HepG2 (cell line): ENCODE measurements around the gene ZNF554. TPM values are rescaled to one million over a fixed set of nuclear protein-coding genes. Genes with fewer than 3 reads are reported as not detected.

Experiments used
- ATRX ChIP-seq: sonication (generic); formaldehyde crosslinking; IDR thresholded peaks from 2 replicates; pipeline ENCODE4 v1.4.0; 2020; ENCODE audit warnings: missing genetic modification reagents, borderline replicate concordance
- GPBP1L1 ChIP-seq: sonication (generic); formaldehyde crosslinking; IDR thresholded peaks from 2 replicates; pipeline ENCODE4 v1.5.0; 2020; ENCODE audit warnings: mild to moderate bottlenecking, missing genetic modification reagents
- HMGXB3 ChIP-seq: sonication (generic); formaldehyde crosslinking; IDR thresholded peaks from 2 replicates; pipeline ENCODE4 v1.4.0; 2020; ENCODE audit warnings: missing genetic modification reagents, borderline replicate concordance
- HNRNPUL1 ChIP-seq: fragments of 200-400 bp; formaldehyde crosslinking; IDR thresholded peaks from 2 replicates; pipeline ENCODE4 v1.6.1; 2017; ENCODE audit warnings: low read depth, mild to moderate bottlenecking, low read length, moderate library complexity
- MAFK ChIP-seq, 2 experiments: IDR thresholded peaks in 1 of 2; conservative IDR thresholded peaks in 1 of 2; 2 replicates each; pipeline ENCODE4 v1.6.1; 2011; ENCODE audit warnings: improper control_type of control experiment in 2 of 2, low read length in 2 of 2
- MEF2D ChIP-seq: sonication (generic); formaldehyde crosslinking; IDR thresholded peaks from 2 replicates; pipeline ENCODE4 v1.5.1; 2020; ENCODE audit warnings: mild to moderate bottlenecking, missing genetic modification reagents
- MEIS1 ChIP-seq: sonication (generic); formaldehyde crosslinking; IDR thresholded peaks from 2 replicates; pipeline ENCODE4 v1.9.0; 2021; ENCODE audit warnings: mild to moderate bottlenecking, missing genetic modification reagents, moderate library complexity, borderline replicate concordance
- ONECUT2 ChIP-seq: sonication (generic); formaldehyde crosslinking; IDR thresholded peaks from 2 replicates; pipeline ENCODE4 v1.4.0; 2020; ENCODE audit warnings: missing genetic modification reagents
- RFX5 ChIP-seq: IDR thresholded peaks from 2 replicates; pipeline ENCODE4 v1.6.1; 2011; ENCODE audit warnings: low read depth, low read length, improper control_type of control experiment
- SIX4 ChIP-seq: sonication (generic); formaldehyde crosslinking; IDR thresholded peaks from 2 replicates; pipeline ENCODE4 v1.4.0; 2020; ENCODE audit warnings: missing genetic modification reagents
- TAF1 ChIP-seq: sonication (generic); formaldehyde crosslinking; IDR thresholded peaks from 2 replicates; pipeline ENCODE4 v1.4.0; 2020; ENCODE audit warnings: missing genetic modification reagents
- ZBTB3 ChIP-seq: sonication (generic); formaldehyde crosslinking; IDR thresholded peaks from 2 replicates; pipeline ENCODE4 v1.4.0; 2020; ENCODE audit warnings: low read depth, mild to moderate bottlenecking, moderate library complexity, missing genetic modification reagents, borderline replicate concordance
- ZKSCAN5 ChIP-seq: sonication (generic); formaldehyde crosslinking; IDR thresholded peaks from 2 replicates; pipeline ENCODE4 v1.5.1; 2020; ENCODE audit warnings: mild to moderate bottlenecking, missing genetic modification reagents
- ZNF362 ChIP-seq: sonication (generic); formaldehyde crosslinking; IDR thresholded peaks from 2 replicates; pipeline ENCODE4 v1.4.0; 2020; ENCODE audit warnings: missing genetic modification reagents, mild to moderate bottlenecking, borderline replicate concordance
- ZNF510 ChIP-seq: sonication (generic); formaldehyde crosslinking; IDR thresholded peaks from 2 replicates; pipeline ENCODE4 v1.4.0; 2020; ENCODE audit warnings: low read depth, mild to moderate bottlenecking, missing genetic modification reagents
- ZNF512 ChIP-seq: sonication (generic); formaldehyde crosslinking; IDR thresholded peaks from 2 replicates; pipeline ENCODE4 v1.4.0; 2020; ENCODE audit warnings: mild to moderate bottlenecking, missing genetic modification reagents
- polyA plus RNA-seq, 8 experiments: library from polyadenylated mRNA; depleted of rRNA in 3 of 8; stranded (reverse) in 7 of 8; unstranded in 1 of 8; fragments of >200 nt; fragmentation: Illumina TruSeq in 4 of 8; extraction: Trizol in 4 of 8; gene quantifications; 2 replicates each; pipeline versions ENCODE4 v1.2.1 to v1.2.3, GENCODE V29; 2011 to 2016; ENCODE audit warnings: low read depth in 4 of 8, missing spikeins in 1 of 8, mixed read lengths in 1 of 8; ENCODE audit not compliant: insufficient read depth in 1 of 8
- total RNA-seq, 5 experiments: library from RNA; depleted of rRNA; stranded (reverse); fragments of >200 nt; fragmentation: Illumina TruSeq; extraction: Trizol; gene quantifications; 2 replicates each; pipeline ENCODE4 v1.2.3, GENCODE V29; 2016; ENCODE audit warnings: low read depth in 1 of 5
- TF ChIP-seq, protein P1 (sequence below): sonication (generic); formaldehyde crosslinking; conservative IDR thresholded peaks from 2 replicates; pipeline ENCODE4 v1.8.0; 2022; ENCODE audit warnings: mild to moderate bottlenecking, moderate library complexity, missing genetic modification reagents

Gene ZNF554
- total and polyA plus RNA-seq, 2 of the 13 experiments (the other 11 are each of a cell fraction or from before 2014, with no cell fraction given), result 2.2 to 2.7 TPM

GRCh38 chr19:2840794-2841791 lies 21.4 kb downstream of the ZNF554 start, which contains the start of gene ZNF555 (continued):
- TF ChIP-seq ZNF510 (CRISPR knock-in tag) (peak; percentile 93; the same call in 1 of the 2 replicates), ZNF512 (CRISPR knock-in tag) (no peak), GPBP1L1 (CRISPR knock-in tag) (no peak), MEIS1 (peak; percentile 80), SIX4 (no peak), TAF1 (peak; percentile 73), ZBTB3 (CRISPR knock-in tag) (0 out of 2 replicates have a peak, but pooled peaks have one; percentile 45), ATRX (no peak), HNRNPUL1 (no peak), ONECUT2 (CRISPR knock-in tag) (peak; percentile 44; the same call in 1 of the 2 replicates), ZNF362 (CRISPR knock-in tag) (peak; percentile 60; the same call in 1 of the 2 replicates), HMGXB3 (CRISPR knock-in tag) (peak; percentile 98), MAFK (conservative IDR thresholded peaks at IDR 0.05 in 1 of 2, IDR thresholded peaks at IDR 0.05 in 1 of 2; ENCODE audit: low read length in 2 of 2) (no peak), RFX5 (peak; percentile 12; the same call in 1 of the 2 replicates), MEF2D (peak; percentile 85), ZKSCAN5 (no peak)
- TF ChIP-seq, protein P1, sequence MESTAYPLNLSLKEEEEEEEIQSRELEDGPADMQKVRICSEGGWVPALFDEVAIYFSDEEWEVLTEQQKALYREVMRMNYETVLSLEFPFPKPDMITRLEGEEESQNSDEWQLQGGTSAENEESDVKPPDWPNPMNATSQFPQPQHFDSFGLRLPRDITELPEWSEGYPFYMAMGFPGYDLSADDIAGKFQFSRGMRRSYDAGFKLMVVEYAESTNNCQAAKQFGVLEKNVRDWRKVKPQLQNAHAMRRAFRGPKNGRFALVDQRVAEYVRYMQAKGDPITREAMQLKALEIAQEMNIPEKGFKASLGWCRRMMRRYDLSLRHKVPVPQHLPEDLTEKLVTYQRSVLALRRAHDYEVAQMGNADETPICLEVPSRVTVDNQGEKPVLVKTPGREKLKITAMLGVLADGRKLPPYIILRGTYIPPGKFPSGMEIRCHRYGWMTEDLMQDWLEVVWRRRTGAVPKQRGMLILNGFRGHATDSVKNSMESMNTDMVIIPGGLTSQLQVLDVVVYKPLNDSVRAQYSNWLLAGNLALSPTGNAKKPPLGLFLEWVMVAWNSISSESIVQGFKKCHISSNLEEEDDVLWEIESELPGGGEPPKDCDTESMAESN (CRISPR knock-in tag), result peak; percentile 92
